ENCODE measurements around the gene AP2A1.
"Not testable (repeated sequence)": the region's sequence is repeated elsewhere in the genome, so short reads cannot be mapped to it uniquely, and the experiment has no call there.

The AP2A1 gene

DNA sequence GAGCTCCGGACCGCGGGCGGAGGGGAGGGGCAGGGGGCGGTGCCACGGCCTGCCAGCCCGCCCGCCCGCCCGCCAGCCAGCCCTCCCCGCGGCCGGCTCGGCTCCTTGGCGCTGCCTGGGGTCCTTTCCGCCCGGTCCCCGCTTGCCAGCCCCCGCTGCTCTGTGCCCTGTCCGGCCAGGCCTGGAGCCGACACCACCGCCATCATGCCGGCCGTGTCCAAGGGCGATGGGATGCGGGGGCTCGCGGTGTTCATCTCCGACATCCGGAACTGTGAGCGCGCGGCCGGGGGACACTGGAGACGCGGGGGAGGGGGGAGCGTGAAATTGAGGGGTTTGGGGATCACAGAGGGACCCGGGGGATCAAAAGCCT, at the start of gene AP2A1:
Gene AP2A1, plus strand, starts transcription at position 72 of the 370 bp plus-strand sequence. Its CDS starts 133 bp downstream, at position 205.
- DNase-seq (ENCODE audit: low read depth, low spot score), result no peak

DNA sequence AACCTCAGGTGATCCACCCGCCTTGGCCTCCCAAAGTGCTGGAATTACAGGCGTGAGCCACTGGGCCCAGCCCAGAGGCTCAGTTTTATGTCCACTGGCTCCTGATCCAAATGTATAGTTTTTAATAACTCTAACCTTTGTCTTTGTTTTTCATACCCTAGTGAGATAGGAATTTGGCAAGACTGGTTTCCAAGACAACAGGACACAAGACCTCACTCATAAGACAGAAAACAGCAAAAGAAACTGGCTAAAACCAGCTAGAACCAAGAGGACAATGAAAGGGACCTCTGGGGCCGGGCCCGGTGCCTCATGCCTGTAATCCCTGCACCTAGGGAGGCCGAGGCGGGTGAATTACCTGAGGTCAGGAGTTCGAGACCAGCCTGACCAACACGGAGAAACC, 48.3 kb upstream of the AP2A1 start:
- DNase-seq (ENCODE audit: low read depth, low spot score), result no peak

DNA sequence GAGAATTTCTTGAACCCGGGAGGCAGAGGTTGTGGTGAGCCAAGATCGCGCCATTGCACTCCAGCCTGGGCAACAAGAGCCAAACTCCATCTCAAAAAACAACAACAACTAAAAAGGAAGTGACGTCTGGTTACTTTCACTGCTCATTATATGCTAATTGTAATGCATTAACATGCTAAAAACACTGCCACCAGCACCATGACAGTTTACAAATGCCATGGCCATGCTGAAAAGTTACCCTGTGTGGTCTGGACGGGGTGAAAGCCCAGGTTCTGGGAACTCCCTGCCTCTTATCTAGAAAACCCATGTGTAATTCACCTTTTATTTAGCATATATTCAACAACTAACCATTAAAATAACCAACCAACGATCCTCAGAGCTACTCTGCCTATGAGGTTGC, 47.8 kb upstream of the AP2A1 start:
- no peak for DNase-seq (ENCODE audit: low read depth, low spot score)

DNA sequence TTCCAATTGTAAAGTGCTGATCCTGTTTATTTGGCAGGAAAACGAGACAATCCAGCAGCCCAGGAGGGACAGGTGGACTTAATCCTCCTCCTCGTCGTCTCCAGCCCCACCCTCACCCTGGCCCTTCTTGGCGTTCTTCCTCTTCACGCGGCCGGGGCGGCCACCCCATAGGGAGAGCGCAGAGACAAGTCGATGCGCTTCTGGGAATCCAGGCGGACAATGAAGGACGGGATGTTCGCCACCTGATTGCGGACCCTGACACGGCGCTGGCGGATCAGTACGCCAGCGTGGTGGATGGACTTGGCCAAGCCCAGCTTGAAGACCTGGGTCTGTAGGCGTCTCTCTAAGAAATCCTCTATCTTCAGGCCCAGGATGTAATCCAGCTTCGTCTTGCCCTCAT, 47.4 kb upstream of the AP2A1 start:
- not testable (repeated sequence) for DNase-seq (ENCODE audit: low read depth, low spot score)

DNA sequence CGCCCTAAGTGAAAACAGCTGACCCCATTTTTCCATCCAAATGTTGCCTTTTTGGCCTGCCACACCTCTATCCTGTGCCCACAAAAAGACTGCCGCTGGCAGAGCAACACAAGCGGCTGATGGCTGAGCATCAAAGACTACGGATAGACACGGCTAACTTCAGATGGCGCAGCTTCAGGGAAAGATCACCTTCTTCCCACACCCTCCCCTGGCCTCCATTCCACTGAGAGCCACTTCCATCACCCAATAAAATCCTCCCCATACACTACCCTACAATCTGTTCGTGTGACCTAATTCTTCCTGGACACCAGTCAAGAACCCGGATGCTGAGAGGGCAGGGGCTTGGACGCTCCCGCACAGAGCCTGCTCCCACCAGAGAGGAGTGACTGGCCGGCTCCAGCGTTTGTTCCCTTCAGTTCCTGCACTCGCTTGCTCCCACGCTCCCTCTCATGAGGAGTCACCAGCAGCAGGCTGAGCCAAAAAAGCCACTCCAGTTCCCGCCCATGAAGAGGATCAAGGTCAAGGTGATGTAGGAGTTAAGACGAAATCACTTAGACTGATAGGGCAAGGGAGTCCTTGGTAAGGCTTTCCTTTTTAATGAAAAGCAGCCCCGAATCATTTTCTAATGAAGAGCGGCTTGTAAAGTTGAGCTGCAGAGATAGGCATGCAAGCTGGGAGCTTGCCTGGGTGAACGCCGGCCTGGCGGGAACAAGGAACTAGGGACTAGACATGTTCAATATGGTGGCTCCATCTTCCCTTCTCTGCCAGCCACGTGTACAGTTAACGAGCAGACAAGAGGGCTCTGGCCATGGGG, 39.4 kb upstream of the AP2A1 start:
- DNase-seq (ENCODE audit: low read depth, low spot score), result no peak

DNA sequence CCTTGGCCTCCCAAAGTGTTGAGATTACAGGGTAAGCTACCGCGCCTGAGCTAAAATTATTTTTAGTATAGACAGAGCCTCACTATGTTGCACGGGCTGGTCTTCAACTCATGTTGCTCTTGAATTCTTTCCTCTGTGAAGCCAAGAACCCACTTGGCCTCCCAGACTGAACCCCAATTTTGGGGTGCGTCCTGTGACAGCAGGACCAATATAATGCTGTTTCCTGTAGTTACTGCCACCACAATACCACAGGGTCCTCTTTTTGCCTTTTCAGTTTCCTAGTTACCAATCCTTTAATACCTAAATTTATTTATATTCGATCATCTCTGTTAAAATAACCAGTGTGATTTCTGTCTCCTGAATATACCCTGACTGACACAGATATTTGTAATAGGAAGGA, 36.6 kb upstream of the AP2A1 start:
- DNase-seq (ENCODE audit: low read depth, low spot score), result no peak

DNA sequence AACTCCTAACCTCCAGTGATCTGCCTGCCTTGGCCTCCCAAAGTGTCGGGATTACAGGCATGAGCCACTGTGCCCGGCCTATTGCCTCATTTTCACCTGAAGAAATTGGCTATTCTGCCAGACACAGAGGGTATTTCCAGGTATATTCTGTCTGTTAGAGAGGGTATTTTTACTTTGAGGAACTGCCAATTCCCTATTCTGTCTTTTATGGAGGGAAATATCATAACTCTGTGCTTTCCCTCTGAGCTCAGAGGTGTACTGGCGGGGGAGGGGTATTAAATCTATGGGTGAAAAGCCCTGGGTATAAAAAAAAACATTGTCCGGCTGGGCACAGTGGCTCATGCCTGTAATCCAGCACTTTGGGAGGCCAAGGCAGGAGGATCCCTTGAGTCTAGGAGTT, 28.5 kb upstream of the AP2A1 start:
- DNase-seq (ENCODE audit: low read depth, low spot score), result no peak

DNA sequence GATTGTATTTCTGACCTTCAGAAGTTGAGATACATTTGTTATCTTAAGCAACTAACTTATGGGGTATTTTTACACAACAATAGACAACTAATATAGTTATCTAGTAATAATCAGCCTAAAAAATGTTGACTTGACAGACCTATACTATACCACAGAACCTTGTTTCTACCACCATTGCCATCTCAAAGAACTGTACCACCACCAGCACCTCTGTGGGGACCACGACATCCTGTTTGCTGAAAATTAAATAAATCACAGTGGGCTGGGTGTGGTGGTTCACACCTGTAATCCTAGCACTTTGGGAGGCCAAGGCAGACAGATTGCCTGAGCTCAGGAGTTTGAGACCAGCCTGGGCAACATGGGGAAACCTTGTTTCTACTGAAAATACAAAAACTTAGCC, 27.7 kb upstream of the AP2A1 start:
- DNase-seq (ENCODE audit: low read depth, low spot score), result no peak

DNA sequence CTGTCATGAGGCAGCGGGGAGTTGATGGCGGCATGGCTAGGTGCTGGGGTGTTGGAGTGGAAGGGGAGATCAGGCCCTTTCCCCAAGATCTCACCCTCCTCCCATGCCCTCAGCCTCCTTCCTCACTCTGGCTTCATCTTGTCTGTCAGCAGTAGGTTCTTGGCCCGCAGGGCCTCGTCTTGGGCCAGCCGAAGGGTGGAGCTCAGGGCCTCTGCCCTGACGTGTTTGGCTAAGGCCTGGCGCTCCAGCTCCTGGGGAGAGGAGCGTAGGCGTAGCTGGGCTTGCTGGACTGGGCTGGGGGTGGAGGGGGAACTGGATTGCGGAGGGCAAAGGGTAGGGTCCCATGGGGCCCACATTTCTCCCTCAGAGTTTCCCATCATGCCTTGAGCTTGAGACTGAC, 26.9 kb upstream of the AP2A1 start:
- no peak for DNase-seq (ENCODE audit: low read depth, low spot score)

DNA sequence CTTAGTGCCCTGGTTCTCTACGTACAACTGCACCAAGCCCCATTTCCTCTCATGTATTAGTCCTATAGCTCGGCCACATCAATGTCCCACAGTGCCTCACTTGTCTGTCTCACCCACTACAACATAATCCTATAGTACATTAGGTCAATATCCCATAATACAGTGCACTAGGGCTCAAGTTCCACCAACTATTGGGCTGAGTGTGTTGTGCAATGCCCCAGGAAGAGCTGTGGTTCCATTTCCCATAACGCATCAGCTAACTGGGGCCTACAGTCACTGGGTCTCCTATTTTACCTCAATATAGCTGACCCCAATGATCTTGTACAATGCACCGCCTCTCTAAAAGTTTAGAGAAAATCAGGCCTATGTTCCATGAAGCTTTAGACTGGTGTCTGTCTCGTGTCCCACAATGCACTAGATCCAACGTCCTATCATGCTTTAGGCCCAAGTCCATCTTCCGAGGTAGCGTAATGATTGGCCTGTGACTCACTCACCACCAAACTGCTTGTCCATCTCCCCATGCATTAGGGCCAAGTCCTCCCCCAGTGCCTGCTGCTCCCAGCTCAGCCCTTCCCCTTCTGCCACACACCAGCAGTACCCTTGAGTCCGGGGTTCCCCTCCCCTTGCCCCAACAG, 25.5 kb upstream of the AP2A1 start:
- DNase-seq (ENCODE audit: low read depth, low spot score), result no peak

DNA sequence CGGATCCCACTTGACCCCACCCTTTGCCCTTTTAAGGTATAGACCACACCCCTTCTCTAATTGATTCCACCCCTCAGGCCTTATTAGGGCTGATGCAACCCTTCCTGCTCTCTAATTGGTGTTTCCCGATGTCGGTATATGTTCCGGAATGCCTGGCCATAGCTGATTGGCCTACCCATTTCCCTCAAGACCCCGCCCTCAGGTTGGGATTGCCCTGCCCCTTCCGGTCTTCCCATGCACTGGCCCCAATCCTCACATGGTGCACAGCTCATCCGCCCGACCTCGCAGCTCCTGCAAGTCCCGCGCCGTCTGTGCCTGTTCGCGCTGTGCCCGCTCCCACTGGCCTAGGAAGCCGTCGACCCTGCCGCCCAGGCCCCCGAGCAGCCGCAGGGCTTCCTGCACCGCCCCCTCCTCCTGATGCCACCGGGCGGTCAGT, 21.8 kb upstream of the AP2A1 start:
- peak; percentile 48 for DNase-seq (ENCODE audit: low read depth, low spot score)

DNA sequence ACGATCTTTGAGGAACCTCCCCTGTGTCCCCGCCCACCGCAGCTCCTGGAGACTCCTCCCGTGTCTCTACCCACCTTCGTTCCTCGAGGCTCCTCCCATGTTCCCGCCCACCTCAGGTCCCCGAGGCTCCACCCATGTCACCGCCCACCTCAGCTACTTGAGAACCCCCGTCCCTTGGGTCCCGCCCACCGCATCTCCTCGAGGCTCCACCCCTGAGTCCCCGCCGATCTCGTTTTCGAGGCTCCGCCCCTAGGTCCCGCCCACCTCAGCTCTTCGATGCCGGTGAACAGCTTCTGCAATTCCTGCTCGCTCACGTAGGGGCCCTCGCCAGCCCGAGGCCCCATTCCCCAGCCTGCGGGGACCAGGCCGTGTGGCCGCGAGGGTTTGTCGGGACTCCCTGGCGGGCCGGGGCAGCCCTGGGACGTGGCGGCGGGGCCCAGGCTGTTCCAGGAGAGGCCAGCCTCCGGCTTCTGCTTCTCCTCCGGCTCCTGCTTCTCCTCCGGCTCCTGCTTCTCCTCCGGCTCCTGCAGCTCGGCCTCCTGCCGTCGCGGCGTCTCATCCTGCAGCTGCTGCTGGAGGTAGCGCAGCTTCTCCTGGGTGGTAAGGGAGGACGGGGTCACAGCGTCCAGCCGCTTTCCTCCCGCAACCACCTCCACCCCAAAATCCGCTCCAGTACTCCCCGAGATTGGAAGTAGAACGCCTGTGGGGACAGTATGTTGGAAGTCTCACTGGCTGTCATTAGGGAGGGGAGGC, 20.4 kb upstream of the AP2A1 start:
- peak; percentile 78 for DNase-seq (ENCODE audit: low read depth, low spot score)

DNA sequence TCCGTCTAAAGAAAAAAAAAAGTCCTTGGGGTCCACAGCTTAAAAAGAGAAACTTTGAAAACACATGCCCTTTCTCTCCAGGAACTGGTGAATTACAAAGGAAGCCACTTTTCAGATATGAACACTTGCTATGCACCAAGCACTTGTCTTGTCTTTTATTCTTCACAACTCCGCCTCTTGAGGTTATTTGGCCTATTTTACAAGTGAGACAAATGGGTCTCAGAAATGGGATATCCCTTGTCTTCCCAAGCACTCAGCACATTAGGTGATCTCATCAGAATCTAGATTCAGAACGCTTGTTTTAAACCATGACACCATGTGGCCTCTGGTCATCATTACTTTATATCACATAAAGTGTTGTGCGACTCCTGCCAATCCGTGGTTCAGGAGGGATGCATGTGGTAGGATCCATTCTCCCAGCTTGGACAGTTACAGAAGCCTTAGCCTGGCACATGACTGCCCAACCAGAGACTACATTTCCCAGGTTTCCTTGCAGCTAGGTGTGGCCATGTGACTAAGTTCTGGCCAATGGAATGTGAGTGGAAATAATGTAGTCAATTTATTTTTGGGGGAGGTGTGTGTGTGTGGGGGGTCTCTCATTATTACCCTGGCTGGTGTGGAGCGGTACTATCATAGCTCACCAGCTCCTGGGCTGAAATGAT, 17.6 kb upstream of the AP2A1 start:
- DNase-seq (ENCODE audit: low read depth, low spot score), result peak; percentile 52

DNA sequence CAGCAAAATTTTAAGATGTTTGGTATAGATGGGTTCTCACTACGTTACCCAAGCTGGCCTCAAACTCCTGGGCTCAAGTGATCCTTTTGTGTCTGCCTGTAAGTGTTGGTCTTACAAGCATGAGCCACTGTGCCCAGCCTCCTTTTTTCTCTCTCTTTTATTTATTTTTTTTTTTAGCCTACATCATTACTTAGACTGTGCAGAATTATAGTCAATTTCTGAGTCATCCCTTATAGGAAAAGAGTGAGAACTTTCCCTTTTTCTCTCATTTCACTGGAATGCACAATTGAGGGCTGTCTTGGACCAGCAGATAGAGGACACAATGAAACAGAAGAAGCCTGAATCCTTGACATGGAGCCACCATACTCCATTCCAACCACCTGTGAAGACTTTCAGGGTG, 17.0 kb upstream of the AP2A1 start:
- DNase-seq (ENCODE audit: low read depth, low spot score), result no peak

DNA sequence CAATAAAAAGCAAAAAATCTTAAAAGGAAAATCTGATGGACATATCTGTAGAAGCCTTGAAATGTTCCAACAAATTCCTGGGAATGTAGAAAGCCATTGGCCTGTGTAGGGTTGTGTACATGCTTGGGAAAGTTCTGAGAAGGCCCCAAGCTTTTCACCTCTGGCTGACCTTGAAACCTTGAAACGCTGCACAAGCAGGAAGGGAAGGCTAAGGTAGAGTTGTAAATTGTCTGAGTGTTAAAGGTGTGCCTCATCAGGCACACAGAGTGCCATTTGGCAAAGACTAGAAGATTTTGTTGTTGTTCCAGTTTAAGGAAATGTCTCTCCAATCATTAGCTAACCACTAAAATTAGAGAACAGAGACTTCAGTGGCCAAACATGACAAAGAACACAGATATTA, 14.1 kb upstream of the AP2A1 start:
- DNase-seq (ENCODE audit: low read depth, low spot score), result no peak

DNA sequence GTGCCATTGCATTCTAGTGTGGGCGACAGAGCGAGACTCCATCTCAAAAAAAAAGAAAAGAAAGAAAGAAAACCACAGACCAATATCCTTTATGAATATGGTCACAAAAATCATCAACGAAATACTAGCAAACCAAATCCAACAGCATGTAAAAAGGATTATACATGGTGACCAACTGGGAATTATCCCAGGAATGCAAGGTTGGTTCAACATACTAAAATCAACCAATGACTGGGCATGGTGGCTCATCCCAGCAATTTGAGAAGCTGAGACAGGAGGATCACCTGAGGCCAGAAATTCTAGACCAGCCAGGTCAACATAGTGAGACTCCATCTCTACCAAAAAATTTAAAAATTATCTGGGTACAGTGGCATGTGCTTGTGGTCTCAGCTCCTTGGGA, 10.8 kb upstream of the AP2A1 start:
- no peak for DNase-seq (ENCODE audit: low read depth, low spot score)

DNA sequence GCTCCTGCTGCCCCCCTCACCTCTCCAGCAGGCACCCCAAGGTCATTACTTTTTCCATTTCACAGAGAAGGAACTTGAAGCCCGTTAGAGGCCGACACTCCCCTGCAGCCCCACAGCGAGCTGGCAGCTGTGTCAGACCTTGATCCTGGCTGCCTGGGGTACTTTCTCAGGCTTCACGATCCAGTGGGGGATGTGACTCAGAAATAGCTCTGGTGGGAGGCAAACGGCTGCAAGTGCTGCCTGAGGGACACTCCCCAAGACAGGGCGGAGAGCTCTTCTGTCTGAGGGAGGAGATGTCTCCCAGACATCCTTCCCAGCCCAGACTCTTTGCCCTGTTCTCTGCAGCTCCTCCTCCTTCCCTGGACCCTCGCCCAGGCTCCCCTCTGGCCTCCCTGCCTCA, 8.5 kb upstream of the AP2A1 start:
- DNase-seq (ENCODE audit: low read depth, low spot score), result no peak

DNA sequence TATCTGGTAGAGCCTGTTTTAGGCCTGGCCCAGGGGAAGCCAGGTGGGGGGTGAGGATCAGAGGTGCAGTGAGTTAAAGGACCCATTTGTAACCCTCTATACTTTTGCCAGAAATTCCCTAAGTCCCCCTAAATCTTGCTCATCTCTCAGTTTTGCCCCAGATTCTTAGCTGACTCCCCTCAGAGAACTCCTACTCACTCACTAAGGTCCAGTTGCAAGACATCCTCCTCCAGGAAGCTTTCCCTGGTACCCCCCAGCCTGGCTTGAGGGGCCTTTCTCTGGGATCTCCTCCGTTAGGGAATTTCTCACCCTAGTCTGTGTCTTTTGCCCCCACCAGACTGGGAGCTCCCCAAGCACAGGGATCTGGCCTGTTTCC, 5.6 kb upstream of the AP2A1 start:
- no peak for DNase-seq (ENCODE audit: low read depth, low spot score)

DNA sequence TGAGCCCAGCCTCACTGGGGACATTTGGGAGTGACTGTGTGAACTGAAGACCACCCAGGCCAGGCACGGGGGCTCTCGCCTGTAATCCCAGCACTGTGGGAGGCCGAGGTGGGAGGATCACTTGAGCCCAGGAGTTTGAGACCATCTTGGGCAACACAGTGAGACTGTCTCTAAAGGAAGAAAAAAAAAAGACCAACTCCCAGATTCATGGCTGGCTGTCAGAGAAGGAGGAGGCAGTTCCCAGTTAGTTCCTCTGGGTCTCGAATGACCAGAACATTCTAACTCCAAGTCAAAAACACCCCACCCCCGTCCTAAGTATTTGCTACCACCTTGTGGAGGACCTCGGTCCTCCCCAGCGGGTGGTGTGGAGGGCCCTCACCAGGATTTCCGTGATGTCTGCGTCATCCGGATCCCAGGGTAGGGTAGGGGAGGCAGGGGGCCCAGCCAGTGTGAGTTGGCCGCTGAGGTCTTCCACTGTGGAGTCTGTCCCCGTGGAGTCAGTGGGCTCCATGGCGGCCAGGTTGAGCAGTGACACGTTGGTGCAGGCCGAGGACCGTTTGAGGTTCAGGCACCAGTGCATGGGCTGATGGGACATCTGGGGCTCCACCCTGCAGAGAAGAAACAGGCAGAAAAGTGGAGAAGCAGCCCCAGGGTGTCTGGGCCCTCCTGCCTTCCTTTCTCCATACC, 5.0 kb upstream of the AP2A1 start:
- no peak for DNase-seq (ENCODE audit: low read depth, low spot score)

DNA sequence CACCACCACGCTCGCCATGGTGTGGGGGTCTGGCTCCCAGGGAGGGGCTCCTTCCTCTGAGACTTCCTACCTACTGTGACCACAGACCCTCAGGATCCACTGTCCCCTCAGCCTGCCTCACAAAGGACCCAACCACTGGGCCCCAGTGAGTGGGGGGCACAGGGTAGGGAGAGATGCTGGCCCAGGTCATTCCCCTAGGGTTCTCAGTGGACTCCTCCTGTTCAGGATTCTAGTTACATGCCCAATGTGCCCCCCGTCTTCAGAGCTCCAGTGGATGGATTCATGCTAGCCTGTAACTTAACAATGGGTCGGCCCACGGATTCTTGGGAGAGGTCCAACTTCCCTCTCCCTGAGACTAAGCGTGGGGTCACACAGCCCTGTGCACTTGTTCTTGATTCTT, 3.6 kb upstream of the AP2A1 start, which contains the start of gene TSKS:
Gene TSKS, minus strand, starts transcription at position 77 of the 400 bp plus-strand sequence. Its CDS starts 59 bp downstream, at position 18.
- no peak for DNase-seq (ENCODE audit: low read depth, low spot score)

DNA sequence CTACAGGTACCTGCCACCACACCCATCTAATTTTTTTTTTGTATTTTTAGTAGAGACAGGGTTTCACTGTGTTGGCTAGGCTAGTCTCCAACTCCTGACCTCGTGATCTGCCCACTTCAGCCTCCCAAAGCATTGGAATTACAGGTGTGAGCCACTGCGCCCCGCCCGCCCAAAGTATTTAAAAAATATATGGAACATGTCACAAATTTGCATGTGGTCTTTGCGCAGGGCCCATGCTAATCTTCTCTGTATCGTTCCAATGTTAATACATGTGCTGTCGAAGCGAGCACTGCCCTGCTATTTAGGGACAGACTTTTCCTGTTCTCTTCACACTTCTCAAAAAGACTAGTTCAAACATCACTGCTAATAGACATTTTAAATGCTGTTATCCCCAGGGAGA, 2.5 kb upstream of the AP2A1 start:
- DNase-seq (ENCODE audit: low read depth, low spot score), result no peak

All from iPS DF 19.7 (cell line).